Activated CD4-positive, alpha-beta memory T cell treated with anti-CD3 and anti-CD28 coated beads for 36 hours (primary cell): ENCODE data around the gene LIPH. TPM values are rescaled to one million over a fixed set of nuclear protein-coding genes. Genes with fewer than 3 reads are reported as not detected.

Experiments
- total RNA-seq, 2 experiments: library from RNA; stranded (reverse); gene quantifications; one replicate each; pipeline ENCODE4 v1.2.3, GENCODE V29; 2021

Gene LIPH
- total RNA-seq, 2 experiments from 2014 or later, result not detected

Other genes starting within 250 kb of the LIPH start
- gene MAP3K13, start 189.5 kb downstream of the LIPH start, total RNA-seq, result 10 to 100 TPM; 10.6 to 12.4 TPM
- 10 to 100 TPM; 16.2 to 16.8 TPM for gene TMEM41A, start 53.6 kb downstream of the LIPH start, total RNA-seq
- 10 to 100 TPM; 29.2 to 29.6 TPM for gene SENP2, start 33.7 kb upstream of the LIPH start, total RNA-seq